KOPT-K1 (cell line): ENCODE results near the gene ALDH9A1.
"Not testable (repeated sequence)": the region's sequence is repeated elsewhere in the genome, so short reads cannot be mapped to it uniquely, and the experiment has no call there.

Experiments used
- H3K27ac ChIP-seq: fragments of 200-600 bp; sonication (generic); 2 replicates; pipeline ENCODE4 v1.5.1; 2016; ENCODE audit warnings: antibody characterized with exemption, mild to moderate bottlenecking, low read depth, low read length; ENCODE audit not compliant: poor library complexity, severe bottlenecking
- H3K36me3 ChIP-seq: fragments of 200-600 bp; sonication (generic); 2 replicates; pipeline ENCODE4 v1.5.1; 2017; ENCODE audit warnings: antibody characterized with exemption, mild to moderate bottlenecking, low read length, moderate library complexity; ENCODE audit not compliant: insufficient read depth
- H3K9me3 ChIP-seq: fragments of 200-600 bp; sonication (generic); 2 replicates; pipeline ENCODE4 v1.5.1; 2017; ENCODE audit warnings: antibody characterized with exemption, low read length, mild to moderate bottlenecking; ENCODE audit not compliant: insufficient read depth, poor library complexity, severe bottlenecking

ALDH9A1 gene

GRCh38 chr1:165674599-165674998 is 23.8 kb downstream of the ALDH9A1 start:
- Histone ChIP-seq H3K36me3 (peaks cover 86% of the 10 kb centered on the region), H3K27ac (no peak overlapping the region), H3K9me3 (no peaks in the 10 kb centered on the region)

- Histone ChIP-seq H3K27ac (no peak overlapping the region), H3K9me3 (no peaks in the 10 kb centered on the region), H3K36me3 (peaks cover 86% of the 10 kb centered on the region)
Measured at GRCh38 chr1:165671526-165671925, 26.8 kb downstream of the ALDH9A1 start.

GRCh38 chr1:165668184-165668583 is 30.2 kb downstream of the ALDH9A1 start:
- peaks cover 98% of the 10 kb centered on the region for H3K36me3 ChIP-seq
- H3K27ac ChIP-seq: no peak overlapping the region
- H3K9me3 ChIP-seq: no peaks in the 10 kb centered on the region

GRCh38 chr1:165666152-165666825 is 32.1 kb downstream of the ALDH9A1 start:
- H3K27ac ChIP-seq: no peak overlapping the region
- H3K36me3 ChIP-seq: peaks cover 99% of the 10 kb centered on the region
- H3K9me3 ChIP-seq: no peaks in the 10 kb centered on the region

GRCh38 chr1:165662186-165662585 is 36.2 kb downstream of the ALDH9A1 start:
- H3K36me3 ChIP-seq: peaks cover 80% of the 10 kb centered on the region
- no peaks in the 10 kb centered on the region for H3K9me3 ChIP-seq

GRCh38 chr1:165661703-165662102 is 36.7 kb downstream of the ALDH9A1 start:
- no peaks in the 10 kb centered on the region for H3K9me3 ChIP-seq
- no peak overlapping the region for H3K27ac ChIP-seq
- H3K36me3 ChIP-seq: peaks cover 75% of the 10 kb centered on the region

More at GRCh38 chr1:165662186-165662585, 36.2 kb downstream of the ALDH9A1 start:
- H3K27ac ChIP-seq: no peak overlapping the region

- no peaks in the 10 kb centered on the region for H3K9me3 ChIP-seq
- H3K27ac ChIP-seq: no peak overlapping the region
- peaks cover 59% of the 10 kb centered on the region for H3K36me3 ChIP-seq
Measured at GRCh38 chr1:165659581-165659895, 38.8 kb downstream of the ALDH9A1 start.

GRCh38 chr1:165658766-165659580 is 39.4 kb downstream of the ALDH9A1 start:
- H3K9me3 ChIP-seq, H3K27ac ChIP-seq: not testable (repeated sequence)
- H3K36me3 ChIP-seq: peaks cover 53% of the 10 kb centered on the region

GRCh38 chr1:165650981-165651625 is 47.3 kb downstream of the ALDH9A1 start:
- no peaks in the 10 kb centered on the region for H3K9me3 ChIP-seq
- H3K27ac ChIP-seq: no peak overlapping the region
- H3K36me3 ChIP-seq: peaks cover 5% of the 10 kb centered on the region; the same call in 1 of the 2 replicates

- Histone ChIP-seq H3K9me3 (no peaks in the 10 kb centered on the region), H3K27ac (no peak overlapping the region), H3K36me3 (no peaks in the 10 kb centered on the region)
Measured at GRCh38 chr1:165648919-165649572, 49.3 kb downstream of the ALDH9A1 start.

GRCh38 chr1:165647970-165648369 is 50.4 kb downstream of the ALDH9A1 start:
- no peak overlapping the region for H3K27ac ChIP-seq
- H3K36me3 ChIP-seq: no peaks in the 10 kb centered on the region
- no peaks in the 10 kb centered on the region for H3K9me3 ChIP-seq

GRCh38 chr1:165647517-165647916 is 50.8 kb downstream of the ALDH9A1 start:
- Histone ChIP-seq H3K9me3 (no peaks in the 10 kb centered on the region), H3K27ac (no peak overlapping the region), H3K36me3 (no peaks in the 10 kb centered on the region)

- H3K27ac ChIP-seq: no peak overlapping the region
- H3K9me3 ChIP-seq: no peaks in the 10 kb centered on the region
- H3K36me3 ChIP-seq: no peaks in the 10 kb centered on the region
Measured at GRCh38 chr1:165645654-165646366, 52.6 kb downstream of the ALDH9A1 start.

- Histone ChIP-seq H3K9me3 (no peaks in the 10 kb centered on the region), H3K36me3 (no peaks in the 10 kb centered on the region), H3K27ac (no peak overlapping the region)
Measured at GRCh38 chr1:165644064-165644735, 54.2 kb downstream of the ALDH9A1 start.
